ENCODE data around the gene FN1. TPM values are rescaled to one million over a fixed set of nuclear protein-coding genes. Genes with fewer than 3 reads are reported as not detected.
"Not testable (repeated sequence)": the region's sequence is repeated elsewhere in the genome, so short reads cannot be mapped to it uniquely, and the experiment has no call there.

The FN1 gene
- total RNA-seq, 5 donors from 2014 or later (not counting 1 experiment from before 2014, with no cell fraction given) = 5.7 to 7.1 (median 6.7) TPM; not detected in 2

- Histone ChIP-seq H3K4me1 (ENCODE audit: control insufficient read depth in 1 of 2, extremely low read depth in 1 of 2, insufficient read depth in 2 of 2, low read length in 2 of 2) (no peaks in the 10 kb centered on the region), H3K36me3 (ENCODE audit: control insufficient read depth in 2 of 2, extremely low read depth in 1 of 2, insufficient read depth in 1 of 2, low read length in 1 of 2) (no peaks in the 10 kb centered on the region), H3K27ac (ENCODE audit: low read length) (no peak overlapping the region), H3K9me3 (no peaks in the 10 kb centered on the region), H3K4me3 (ENCODE audit: control insufficient read depth in 1 of 2, extremely low read depth in 1 of 2, low read length in 1 of 2) (no peak overlapping the region), H3K27me3 (replicated peaks in 1 of 2; ENCODE audit: control insufficient read depth in 2 of 2, extremely low read depth in 1 of 2, insufficient read depth in 2 of 2, low read length in 1 of 2) (peaks cover 0 to 9% of the 10 kb centered on the region in 2 experiments)
- Mint-ChIP-seq H3K9me3 (no peaks in the 10 kb centered on the region), H3K36me3 (no peaks in the 10 kb centered on the region), H3K4me1 (no peaks in the 10 kb centered on the region), H3K27ac (no peak overlapping the region), H3K4me3 (no peak overlapping the region), H3K27me3 (peaks cover 16 to 17% of the 10 kb centered on the region in 2 donors)
- ChIA-PET CTCF (interaction anchor here in 1 of 2 donors (0.7 to 1.0 kb wide), 2 partner anchors 66 to 131 kb away, joined by 3 to 7 read pairs; no protein-coding TSS in a partner anchor), POLR2A (interaction anchor here in 1 of 2 donors (0.6 kb wide), 1 partner anchor 9 kb away, joined by 3 read pairs; no protein-coding TSS in a partner anchor)
- 72% methylated on average over 9 of the region's 18 CpGs for WGBS (ENCODE audit: insufficient coverage)
- DNase-seq (no peak), ATAC-seq (replicated peaks in 1 of 4) (no peak)
Observed at GRCh38 chr2:215409331-215410127, 26.3 kb downstream of the FN1 start.

GRCh38 chr2:215408441-215408840 lies 27.4 kb downstream of the FN1 start:
- H3K36me3 Mint-ChIP-seq; H3K36me3 ChIP-seq (ENCODE audit: control insufficient read depth in 2 of 2, extremely low read depth in 1 of 2, insufficient read depth in 1 of 2, low read length in 1 of 2); POLR2A ChIA-PET; H3K4me1 ChIP-seq (ENCODE audit: control insufficient read depth in 1 of 2, extremely low read depth in 1 of 2, insufficient read depth in 2 of 2, low read length in 2 of 2); H3K27ac ChIP-seq (ENCODE audit: low read length); H3K4me3 ChIP-seq (ENCODE audit: control insufficient read depth in 1 of 2, extremely low read depth in 1 of 2, low read length in 1 of 2); CTCF ChIA-PET; ATAC-seq (replicated peaks in 1 of 4); H3K27me3 ChIP-seq (replicated peaks in 1 of 2; ENCODE audit: control insufficient read depth in 2 of 2, extremely low read depth in 1 of 2, insufficient read depth in 2 of 2, low read length in 1 of 2); H3K4me1 Mint-ChIP-seq; H3K27ac Mint-ChIP-seq; H3K9me3 Mint-ChIP-seq; DNase-seq; H3K9me3 ChIP-seq; H3K27me3 Mint-ChIP-seq; H3K4me3 Mint-ChIP-seq: not testable (repeated sequence)
- WGBS (ENCODE audit: insufficient coverage) = no CpG with 5 or more reads among the region's 7 CpGs

GRCh38 chr2:215407590-215408264 lies 28.1 kb downstream of the FN1 start:
- Mint-ChIP-seq H3K4me3 (no peak overlapping the region), H3K27ac (no peak overlapping the region), H3K4me1 (no peaks in the 10 kb centered on the region), H3K27me3 (peaks cover 7 to 8% of the 10 kb centered on the region in 2 donors), H3K36me3 (no peaks in the 10 kb centered on the region), H3K9me3 (no peaks in the 10 kb centered on the region)
- ChIA-PET POLR2A (no interaction called here), CTCF (no interaction called here)
- no peak for DNase-seq
- Histone ChIP-seq H3K27me3 (replicated peaks in 1 of 2; ENCODE audit: control insufficient read depth in 2 of 2, extremely low read depth in 1 of 2, insufficient read depth in 2 of 2, low read length in 1 of 2) (peaks cover 0 to 5% of the 10 kb centered on the region in 2 experiments), H3K36me3 (ENCODE audit: control insufficient read depth in 2 of 2, extremely low read depth in 1 of 2, insufficient read depth in 1 of 2, low read length in 1 of 2) (no peaks in the 10 kb centered on the region), H3K4me1 (ENCODE audit: control insufficient read depth in 1 of 2, extremely low read depth in 1 of 2, insufficient read depth in 2 of 2, low read length in 2 of 2) (no peaks in the 10 kb centered on the region), H3K9me3 (no peaks in the 10 kb centered on the region), H3K27ac (ENCODE audit: low read length) (no peak overlapping the region), H3K4me3 (ENCODE audit: control insufficient read depth in 1 of 2, extremely low read depth in 1 of 2, low read length in 1 of 2) (no peak overlapping the region)
- no peak for ATAC-seq (replicated peaks in 1 of 4)
- 20% methylated on average over 1 of the region's 10 CpGs for WGBS (ENCODE audit: insufficient coverage)

GRCh38 chr2:215407061-215407460 lies 28.8 kb downstream of the FN1 start:
- Histone ChIP-seq H3K9me3 (no peaks in the 10 kb centered on the region), H3K4me3 (ENCODE audit: control insufficient read depth in 1 of 2, extremely low read depth in 1 of 2, low read length in 1 of 2) (no peak overlapping the region), H3K27ac (ENCODE audit: low read length) (no peak overlapping the region), H3K36me3 (ENCODE audit: control insufficient read depth in 2 of 2, extremely low read depth in 1 of 2, insufficient read depth in 1 of 2, low read length in 1 of 2) (no peaks in the 10 kb centered on the region), H3K4me1 (ENCODE audit: control insufficient read depth in 1 of 2, extremely low read depth in 1 of 2, insufficient read depth in 2 of 2, low read length in 2 of 2) (no peaks in the 10 kb centered on the region), H3K27me3 (replicated peaks in 1 of 2; ENCODE audit: control insufficient read depth in 2 of 2, extremely low read depth in 1 of 2, insufficient read depth in 2 of 2, low read length in 1 of 2) (peaks cover 0 to 5% of the 10 kb centered on the region in 2 experiments)
- WGBS (ENCODE audit: insufficient coverage) = no CpG with 5 or more reads among the region's 3 CpGs
- ATAC-seq (replicated peaks in 1 of 4) = no peak
- Mint-ChIP-seq H3K27ac (no peak overlapping the region), H3K4me3 (no peak overlapping the region), H3K27me3 (peaks cover 5 to 8% of the 10 kb centered on the region in 2 donors), H3K9me3 (no peaks in the 10 kb centered on the region), H3K36me3 (no peaks in the 10 kb centered on the region), H3K4me1 (no peaks in the 10 kb centered on the region)
- POLR2A ChIA-PET = no interaction called here
- CTCF ChIA-PET = no interaction called here
- no peak for DNase-seq

- Mint-ChIP-seq H3K4me3 (no peak overlapping the region), H3K27me3 (peaks cover 5 to 8% of the 10 kb centered on the region in 2 donors), H3K9me3 (no peaks in the 10 kb centered on the region), H3K27ac (no peak overlapping the region), H3K4me1 (no peaks in the 10 kb centered on the region), H3K36me3 (no peaks in the 10 kb centered on the region)
- DNase-seq (no peak), ATAC-seq (replicated peaks in 1 of 4) (no peak)
- ChIA-PET POLR2A (no interaction called here), CTCF (interaction anchor here in 1 of 2 donors (0.7 kb wide), 1 partner anchor 33 kb away, joined by 3 read pairs; no protein-coding TSS in a partner anchor)
- no peaks in the 10 kb centered on the region for H3K36me3 ChIP-seq (ENCODE audit: control insufficient read depth in 2 of 2, extremely low read depth in 1 of 2, insufficient read depth in 1 of 2, low read length in 1 of 2)
- WGBS (ENCODE audit: insufficient coverage) = 89% methylated on average over 8 of the region's 11 CpGs
- no peak overlapping the region for H3K27ac ChIP-seq (ENCODE audit: low read length)
- H3K27me3 ChIP-seq (replicated peaks in 1 of 2; ENCODE audit: control insufficient read depth in 2 of 2, extremely low read depth in 1 of 2, insufficient read depth in 2 of 2, low read length in 1 of 2) = peaks cover 0 to 5% of the 10 kb centered on the region in 2 experiments
- H3K4me3 ChIP-seq (ENCODE audit: control insufficient read depth in 1 of 2, extremely low read depth in 1 of 2, low read length in 1 of 2) = no peak overlapping the region
- H3K9me3 ChIP-seq = no peaks in the 10 kb centered on the region
- no peaks in the 10 kb centered on the region for H3K4me1 ChIP-seq (ENCODE audit: control insufficient read depth in 1 of 2, extremely low read depth in 1 of 2, insufficient read depth in 2 of 2, low read length in 2 of 2)
Observed at GRCh38 chr2:215405722-215406581, 29.9 kb downstream of the FN1 start.

GRCh38 chr2:215404348-215405012 lies 31.4 kb downstream of the FN1 start:
- H3K4me1 ChIP-seq (ENCODE audit: control insufficient read depth in 1 of 2, extremely low read depth in 1 of 2, insufficient read depth in 2 of 2, low read length in 2 of 2) = no peaks in the 10 kb centered on the region
- no peaks in the 10 kb centered on the region for H3K9me3 ChIP-seq
- Mint-ChIP-seq H3K27ac (no peak overlapping the region), H3K4me1 (no peaks in the 10 kb centered on the region), H3K27me3 (peaks cover 5 to 6% of the 10 kb centered on the region in 2 donors), H3K9me3 (no peaks in the 10 kb centered on the region), H3K36me3 (no peaks in the 10 kb centered on the region), H3K4me3 (no peak overlapping the region)
- WGBS (ENCODE audit: insufficient coverage) = 100% methylated on average over 3 of the region's 8 CpGs
- ChIA-PET CTCF (no interaction called here), POLR2A (interaction anchor here in 1 of 2 donors (0.6 to 0.7 kb wide), 2 partner anchors 12 to 58 kb away, joined by 3 to 4 read pairs; no protein-coding TSS in a partner anchor)
- ATAC-seq (replicated peaks in 1 of 4) (no peak), DNase-seq (no peak)
- H3K27me3 ChIP-seq (replicated peaks in 1 of 2; ENCODE audit: control insufficient read depth in 2 of 2, extremely low read depth in 1 of 2, insufficient read depth in 2 of 2, low read length in 1 of 2) = peaks cover 0 to 4% of the 10 kb centered on the region in 2 experiments
- H3K4me3 ChIP-seq (ENCODE audit: control insufficient read depth in 1 of 2, extremely low read depth in 1 of 2, low read length in 1 of 2) = no peak overlapping the region
- no peak overlapping the region for H3K27ac ChIP-seq (ENCODE audit: low read length)
- no peaks in the 10 kb centered on the region for H3K36me3 ChIP-seq (ENCODE audit: control insufficient read depth in 2 of 2, extremely low read depth in 1 of 2, insufficient read depth in 1 of 2, low read length in 1 of 2)

Data from T-cell (primary cell).